IPS-NIHi11 (cell line): ENCODE data around the gene CELSR1.

Experiments
- DNase-seq: peaks from one replicate; pipeline ENCODE4 v3.0.0; 2012; ENCODE audit warnings: mixed read lengths, low spot score

The CELSR1 gene

GRCh38 chr22:46574993-46575910 lies 37.8 kb upstream of the CELSR1 start:
- DNase-seq: no peak

GRCh38 chr22:46574438-46574992 lies 37.1 kb upstream of the CELSR1 start:
- DNase-seq: no peak

GRCh38 chr22:46573781-46574437 lies 36.5 kb upstream of the CELSR1 start:
- DNase-seq: no peak

GRCh38 chr22:46572911-46573780 lies 35.7 kb upstream of the CELSR1 start:
- DNase-seq: no peak

DNA sequence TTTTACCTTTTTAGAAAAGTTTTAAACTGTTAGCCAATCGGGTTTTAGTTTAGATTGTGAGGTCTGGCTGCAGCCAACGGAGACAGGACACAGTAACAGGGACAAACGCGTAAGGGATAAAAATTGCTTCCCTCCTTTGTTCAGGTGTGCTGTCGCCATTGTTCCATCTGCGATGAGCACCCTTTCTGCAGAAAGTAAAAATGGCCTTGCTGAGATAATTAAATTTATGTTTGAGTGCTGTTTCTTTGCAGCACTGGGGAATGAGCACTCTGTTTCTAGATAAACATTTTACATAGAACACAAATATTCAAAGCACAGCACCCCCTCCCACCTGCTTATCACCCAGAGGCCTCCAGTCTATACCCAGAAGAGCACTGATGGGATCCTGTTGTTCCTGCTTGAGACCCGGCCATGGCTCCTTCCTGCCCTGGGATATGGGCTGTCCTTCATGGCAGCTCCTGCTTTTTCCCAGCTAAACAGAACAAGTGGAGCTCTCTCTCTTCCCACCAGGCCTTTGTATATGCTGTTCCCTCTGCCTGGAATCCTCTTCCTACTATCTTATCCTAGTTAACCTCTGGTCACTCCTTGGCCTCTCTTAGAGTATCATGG lies 34.3 kb upstream of the CELSR1 start:
- DNase-seq: no peak

DNA sequence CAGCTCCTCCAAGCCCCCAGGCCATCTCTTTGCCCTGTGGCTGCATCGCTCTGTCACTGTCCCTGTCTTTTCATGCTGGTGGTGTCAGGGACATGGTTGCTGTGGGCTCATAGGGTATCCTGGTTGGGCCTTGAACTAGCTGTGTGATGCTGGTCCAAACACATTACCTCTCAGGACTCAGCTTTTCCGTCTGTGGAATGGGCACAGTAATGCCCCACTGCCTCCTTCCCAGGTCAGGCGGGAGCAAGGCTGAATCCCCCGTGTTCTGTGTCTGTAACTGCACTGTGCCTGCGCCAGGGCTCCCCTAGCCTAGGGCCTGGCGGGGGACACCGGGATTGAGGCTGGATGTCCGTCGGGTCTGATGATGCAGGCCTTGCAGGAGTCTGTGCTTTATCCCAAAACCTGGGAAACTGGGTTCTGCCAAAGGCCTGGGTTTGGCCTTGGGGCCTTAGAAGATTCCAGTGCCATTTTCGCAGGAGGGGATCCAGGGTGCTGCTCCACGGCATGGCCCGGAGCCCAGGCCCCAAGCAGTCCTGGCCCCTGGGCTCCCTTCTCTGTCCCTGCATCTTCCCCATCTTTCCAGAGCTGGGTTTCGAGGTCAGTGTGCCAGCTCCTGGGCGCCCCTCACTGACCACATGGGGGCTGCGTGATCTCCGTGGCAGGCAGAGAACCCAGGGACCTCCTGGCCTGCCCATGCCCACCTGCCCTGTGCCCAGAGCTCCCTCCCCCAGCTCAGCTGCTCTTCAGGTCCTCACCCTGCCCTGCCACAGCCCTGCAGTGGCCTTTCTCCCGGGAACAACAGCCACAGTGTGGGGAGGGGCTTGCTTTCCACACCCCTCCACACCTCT lies 32.7 kb upstream of the CELSR1 start:
- DNase-seq: no peak

- DNase-seq: no peak
Observed at GRCh38 chr22:46569055-46569847, 31.8 kb upstream of the CELSR1 start.

DNA sequence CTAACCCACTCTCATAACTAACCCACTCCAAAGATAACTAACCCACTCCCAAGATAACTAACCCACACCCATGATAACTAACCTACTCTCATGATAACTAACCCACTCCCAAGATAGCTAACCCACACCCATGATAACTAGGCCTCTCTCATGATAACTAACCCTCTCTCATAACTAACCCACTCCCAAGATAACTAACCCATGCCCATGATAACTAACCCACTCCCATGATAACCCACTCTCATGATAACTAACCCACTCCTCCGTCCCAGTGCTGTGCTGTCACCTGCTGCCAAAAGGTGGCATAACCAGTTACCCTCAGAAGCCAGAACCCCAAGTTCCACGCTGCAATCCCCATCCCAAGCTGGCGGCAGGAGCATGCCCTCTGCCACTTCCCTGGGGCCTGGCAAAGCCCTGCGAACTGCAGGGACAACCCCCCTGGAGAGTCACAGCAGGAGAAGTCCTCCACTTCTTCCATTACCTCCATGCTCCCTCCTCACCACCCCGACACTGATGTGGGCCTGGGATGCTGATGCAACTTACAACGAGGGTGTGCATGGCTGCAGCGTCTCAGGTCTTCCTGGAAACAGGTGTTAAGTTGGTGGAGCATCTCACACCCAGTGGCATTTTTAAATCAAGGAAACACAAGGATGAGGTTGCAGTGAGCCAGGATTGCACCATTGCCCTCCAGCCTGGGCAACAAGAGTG lies 30.8 kb upstream of the CELSR1 start:
- no peak for DNase-seq

GRCh38 chr22:46567471-46567870 lies 30.1 kb upstream of the CELSR1 start:
- no peak for DNase-seq

- no peak for DNase-seq
Observed at GRCh38 chr22:46564084-46564714, 26.8 kb upstream of the CELSR1 start.

GRCh38 chr22:46563381-46564083 lies 26.1 kb upstream of the CELSR1 start:
- peak; percentile 87 for DNase-seq

DNA sequence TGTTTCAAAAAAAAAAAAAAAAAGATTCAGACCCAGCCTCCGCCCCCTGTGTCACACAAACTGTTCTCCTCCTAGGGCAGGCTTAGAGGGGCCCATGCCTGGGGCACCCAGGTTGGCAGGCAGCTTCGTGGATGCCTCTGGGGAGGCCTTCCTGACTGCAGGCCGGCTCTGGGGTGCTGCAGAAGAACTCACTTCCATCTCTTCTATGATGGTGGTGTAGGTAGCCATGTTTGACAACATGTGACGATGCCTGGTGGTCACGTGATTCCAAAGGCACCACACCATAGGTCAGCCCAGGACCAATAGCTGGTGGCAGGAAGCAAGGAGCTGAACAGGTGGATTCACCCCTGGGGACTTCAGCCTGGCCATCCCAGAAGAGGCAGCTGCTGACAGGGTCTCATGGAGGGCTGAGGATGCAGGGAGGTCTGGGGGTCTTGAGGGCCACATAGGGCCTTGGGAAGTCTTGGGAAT lies 24.1 kb upstream of the CELSR1 start:
- DNase-seq: peak; percentile 86

DNA sequence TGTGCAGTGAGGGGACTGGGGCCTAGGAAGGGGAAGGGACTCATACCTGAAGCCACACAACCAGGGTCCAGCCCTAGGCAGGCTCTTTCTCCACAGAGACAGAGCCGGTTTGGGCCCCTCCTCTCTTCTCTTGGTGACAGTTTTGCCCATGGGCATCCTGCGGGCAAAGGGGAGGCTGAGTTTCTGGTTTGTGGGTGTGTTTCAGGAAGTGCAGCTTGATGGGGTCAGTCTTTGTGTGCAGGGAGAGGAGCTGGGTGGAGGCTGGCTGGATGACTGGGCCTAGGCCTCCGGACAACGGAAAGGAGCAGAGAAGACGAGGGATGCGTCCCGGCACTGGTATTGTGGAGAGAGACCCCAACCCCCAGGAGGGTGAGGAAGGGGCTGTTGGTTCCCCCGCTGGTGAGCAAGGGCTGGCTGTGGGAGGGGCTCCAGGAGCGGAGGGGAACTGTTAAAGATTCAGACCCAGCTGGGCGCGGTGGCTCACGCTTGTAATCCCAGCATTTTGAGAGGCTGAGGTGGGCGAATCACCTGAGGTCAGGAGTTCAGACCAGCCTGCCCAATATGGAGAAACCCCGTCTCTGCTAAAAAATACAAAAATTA lies 23.4 kb upstream of the CELSR1 start:
- no peak for DNase-seq

DNA sequence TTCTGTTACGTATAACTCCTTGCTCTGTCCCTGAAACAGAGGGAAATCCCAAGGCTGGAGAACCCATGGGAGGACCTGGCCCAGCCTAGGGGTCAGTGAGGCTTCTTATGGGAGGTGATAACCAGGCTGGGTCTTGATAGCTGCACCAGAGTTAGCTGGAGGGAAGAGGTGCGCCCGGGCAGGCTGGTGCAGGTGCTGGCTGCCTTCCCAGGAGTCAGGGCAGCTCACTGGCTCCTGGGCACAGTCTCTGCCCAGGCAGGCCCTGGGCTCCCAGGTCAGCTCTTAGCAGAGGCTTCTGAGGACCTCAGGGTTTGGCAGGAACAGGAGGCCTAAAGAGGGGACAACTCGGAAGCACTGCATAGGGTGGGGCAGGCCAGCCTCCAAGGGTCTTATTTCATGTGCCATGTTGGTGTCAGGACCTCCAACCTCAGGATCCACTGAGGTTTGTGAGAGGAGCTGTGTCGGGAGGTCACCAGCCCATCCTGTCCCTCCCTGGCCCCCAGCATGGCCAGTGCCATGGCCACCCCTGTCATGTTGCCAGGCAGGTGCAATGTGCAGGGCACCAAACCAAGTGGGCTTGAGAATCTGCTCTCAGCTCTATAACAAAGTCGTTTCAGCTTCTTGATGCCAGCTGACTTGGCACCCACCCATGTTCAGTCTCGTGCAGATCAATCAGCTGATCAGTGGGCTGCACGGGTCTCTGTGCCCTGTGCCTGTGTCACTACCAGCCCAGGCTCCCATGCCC lies 20.5 kb upstream of the CELSR1 start:
- no peak for DNase-seq

- no peak for DNase-seq
Observed at GRCh38 chr22:46556775-46557174, 19.4 kb upstream of the CELSR1 start.

GRCh38 chr22:46553189-46553588 lies 15.8 kb upstream of the CELSR1 start:
- no peak for DNase-seq

DNA sequence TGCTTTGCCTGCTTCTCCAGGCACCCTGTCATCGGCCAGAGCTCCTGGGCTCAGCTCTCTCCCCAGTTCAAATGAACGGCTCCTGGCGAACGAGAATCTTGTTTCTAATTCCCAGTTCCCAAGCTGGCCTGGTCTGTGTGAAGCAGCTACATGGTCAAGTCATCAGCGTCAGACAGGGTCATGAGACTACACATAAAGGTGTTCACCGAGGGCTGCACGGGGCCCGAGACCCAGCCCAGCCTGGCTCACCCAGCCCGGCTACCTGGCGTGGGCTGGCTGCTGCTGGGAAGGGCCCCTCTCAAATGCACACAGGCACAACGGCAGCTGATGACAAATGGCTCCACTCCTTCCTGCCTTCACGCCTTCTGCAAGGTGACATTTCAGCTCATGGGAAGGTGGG lies 14.6 kb upstream of the CELSR1 start:
- DNase-seq: no peak
